Stimulated activated CD4-positive, alpha-beta T cell treated with anti-CD3 and anti-CD28 coated beads, TNF-alpha, amount 100 ng/mL, for 4 hours (primary cell): ENCODE data around the gene PIGV.

ENCODE experiments used
- DNase-seq, 3 experiments: peaks; one replicate each; pipeline ENCODE4 v3.0.0-alpha.2; 2020; ENCODE audit warnings: low read depth in 3 of 3

The PIGV gene

DNA sequence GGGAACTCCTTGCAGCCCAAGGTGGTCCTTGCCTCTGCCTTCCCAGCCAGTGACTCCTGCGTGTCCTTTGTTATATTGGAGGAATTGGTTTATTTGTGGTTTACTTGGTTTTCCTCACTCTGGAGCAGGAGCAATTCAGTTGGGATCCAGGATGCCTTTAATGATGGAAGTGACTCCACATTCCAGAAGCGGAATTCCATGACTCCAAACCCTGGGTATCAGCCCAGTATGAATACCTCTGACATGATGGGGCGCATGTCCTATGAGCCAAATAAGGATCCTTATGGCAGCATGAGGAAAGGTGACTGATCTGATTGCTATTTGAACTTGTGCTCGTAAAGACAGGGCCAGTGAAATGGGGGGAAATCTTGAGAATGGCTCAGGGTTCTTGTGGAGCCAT is 15.1 kb upstream of the PIGV start:
- no peak for DNase-seq

DNA sequence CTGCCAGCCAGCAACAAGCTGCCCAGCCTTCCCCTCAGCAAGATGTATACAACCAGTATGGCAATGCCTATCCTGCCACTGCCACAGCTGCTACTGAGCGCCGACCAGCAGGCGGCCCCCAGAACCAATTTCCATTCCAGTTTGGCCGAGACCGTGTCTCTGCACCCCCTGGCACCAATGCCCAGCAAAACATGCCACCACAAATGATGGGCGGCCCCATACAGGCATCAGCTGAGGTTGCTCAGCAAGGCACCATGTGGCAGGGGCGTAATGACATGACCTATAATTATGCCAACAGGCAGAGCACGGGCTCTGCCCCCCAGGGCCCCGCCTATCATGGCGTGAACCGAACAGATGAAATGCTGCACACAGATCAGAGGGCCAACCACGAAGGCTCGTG is 13.3 kb upstream of the PIGV start:
- DNase-seq = no peak

DNA sequence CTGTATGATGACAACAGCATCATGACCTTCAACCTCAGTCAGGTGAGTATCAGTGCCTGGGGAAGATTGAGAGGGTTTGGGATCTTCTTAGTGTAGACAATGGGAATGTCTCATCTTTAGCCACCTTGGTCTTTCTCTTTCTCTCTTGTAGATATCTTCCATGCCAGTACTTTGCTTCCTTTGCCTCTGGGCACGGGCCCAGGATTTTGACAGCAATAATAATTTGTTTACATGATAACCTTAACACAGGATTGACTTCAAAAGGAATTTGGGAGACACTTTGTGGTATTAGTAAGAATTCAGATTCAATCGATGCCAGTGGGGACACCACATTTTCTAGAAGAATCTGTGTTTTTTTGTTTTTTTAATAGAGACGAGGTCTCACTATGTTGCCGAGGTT is 12.1 kb upstream of the PIGV start:
- no peak for DNase-seq

DNA sequence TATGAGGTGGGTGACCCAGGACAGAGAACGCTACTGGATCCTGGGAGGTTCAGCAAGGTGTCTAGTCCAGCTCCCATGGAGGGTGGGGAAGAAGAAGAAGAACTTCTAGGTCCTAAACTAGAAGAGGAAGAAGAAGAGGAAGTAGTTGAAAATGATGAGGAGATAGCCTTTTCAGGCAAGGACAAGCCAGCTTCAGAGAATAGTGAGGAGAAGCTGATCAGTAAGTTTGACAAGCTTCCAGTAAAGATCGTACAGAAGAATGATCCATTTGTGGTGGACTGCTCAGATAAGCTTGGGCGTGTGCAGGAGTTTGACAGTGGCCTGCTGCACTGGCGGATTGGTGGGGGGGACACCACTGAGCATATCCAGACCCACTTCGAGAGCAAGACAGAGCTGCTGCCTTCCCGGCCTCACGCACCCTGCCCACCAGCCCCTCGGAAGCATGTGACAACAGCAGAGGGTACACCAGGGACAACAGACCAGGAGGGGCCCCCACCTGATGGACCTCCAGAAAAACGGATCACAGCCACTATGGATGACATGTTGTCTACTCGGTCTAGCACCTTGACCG is 8.6 kb upstream of the PIGV start:
- DNase-seq = no peak

DNA sequence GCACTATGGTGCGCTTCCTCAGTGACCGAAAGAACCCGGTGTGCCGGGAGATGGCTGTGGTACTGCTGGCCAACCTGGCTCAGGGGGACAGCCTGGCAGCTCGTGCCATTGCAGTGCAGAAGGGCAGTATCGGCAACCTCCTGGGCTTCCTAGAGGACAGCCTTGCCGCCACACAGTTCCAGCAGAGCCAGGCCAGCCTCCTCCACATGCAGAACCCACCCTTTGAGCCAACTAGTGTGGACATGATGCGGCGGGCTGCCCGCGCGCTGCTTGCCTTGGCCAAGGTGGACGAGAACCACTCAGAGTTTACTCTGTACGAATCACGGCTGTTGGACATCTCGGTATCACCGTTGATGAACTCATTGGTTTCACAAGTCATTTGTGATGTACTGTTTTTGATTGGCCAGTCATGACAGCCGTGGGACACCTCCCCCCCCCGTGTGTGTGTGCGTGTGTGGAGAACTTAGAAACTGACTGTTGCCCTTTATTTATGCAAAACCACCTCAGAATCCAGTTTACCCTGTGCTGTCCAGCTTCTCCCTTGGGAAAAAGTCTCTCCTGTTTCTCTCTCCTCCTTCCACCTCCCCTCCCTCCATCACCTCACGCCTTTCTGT is 7.3 kb upstream of the PIGV start:
- no peak for DNase-seq

DNA sequence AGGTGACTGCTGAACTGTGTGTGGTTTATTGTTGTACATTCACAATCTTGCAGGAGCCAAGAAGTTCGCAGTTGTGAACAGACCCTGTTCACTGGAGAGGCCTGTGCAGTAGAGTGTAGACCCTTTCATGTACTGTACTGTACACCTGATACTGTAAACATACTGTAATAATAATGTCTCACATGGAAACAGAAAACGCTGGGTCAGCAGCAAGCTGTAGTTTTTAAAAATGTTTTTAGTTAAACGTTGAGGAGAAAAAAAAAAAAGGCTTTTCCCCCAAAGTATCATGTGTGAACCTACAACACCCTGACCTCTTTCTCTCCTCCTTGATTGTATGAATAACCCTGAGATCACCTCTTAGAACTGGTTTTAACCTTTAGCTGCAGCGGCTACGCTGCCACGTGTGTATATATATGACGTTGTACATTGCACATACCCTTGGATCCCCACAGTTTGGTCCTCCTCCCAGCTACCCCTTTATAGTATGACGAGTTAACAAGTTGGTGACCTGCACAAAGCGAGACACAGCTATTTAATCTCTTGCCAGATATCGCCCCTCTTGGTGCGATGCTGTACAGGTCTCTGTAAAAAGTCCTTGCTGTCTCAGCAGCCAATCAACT is 6.4 kb upstream of the PIGV start:
- no peak for DNase-seq

DNA sequence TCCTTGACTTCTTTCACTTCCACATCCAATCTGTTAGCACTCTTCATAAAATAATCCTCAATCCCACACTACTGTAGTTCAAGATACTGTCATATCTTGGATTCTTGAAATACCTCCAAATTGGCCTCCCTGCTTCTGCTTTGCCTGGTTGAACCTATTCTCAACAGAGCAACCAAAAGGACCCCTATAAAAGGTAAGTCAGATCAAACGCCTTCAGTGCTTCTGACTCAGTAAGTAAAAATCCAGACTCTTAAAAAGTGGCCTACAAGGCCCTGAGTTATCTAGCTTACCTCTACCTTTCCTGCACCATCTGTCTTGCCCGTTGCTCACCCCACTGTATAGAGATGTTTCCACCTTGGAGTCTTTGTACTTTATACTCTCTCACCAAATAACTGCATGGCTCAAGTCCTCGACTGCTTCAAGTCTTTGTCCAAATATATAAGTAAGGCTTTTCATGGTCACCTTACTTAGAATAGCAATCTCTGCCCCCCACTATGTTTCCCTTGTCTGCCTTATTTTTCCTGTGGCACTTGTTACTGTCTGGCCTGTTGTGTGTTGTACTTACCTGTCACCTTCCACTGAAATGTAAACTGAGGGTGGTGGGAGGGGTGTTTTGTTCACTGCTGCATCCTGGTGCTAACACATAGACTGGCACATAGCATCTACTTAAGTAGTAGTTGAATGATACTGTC is 5.1 kb upstream of the PIGV start:
- no peak for DNase-seq

DNA sequence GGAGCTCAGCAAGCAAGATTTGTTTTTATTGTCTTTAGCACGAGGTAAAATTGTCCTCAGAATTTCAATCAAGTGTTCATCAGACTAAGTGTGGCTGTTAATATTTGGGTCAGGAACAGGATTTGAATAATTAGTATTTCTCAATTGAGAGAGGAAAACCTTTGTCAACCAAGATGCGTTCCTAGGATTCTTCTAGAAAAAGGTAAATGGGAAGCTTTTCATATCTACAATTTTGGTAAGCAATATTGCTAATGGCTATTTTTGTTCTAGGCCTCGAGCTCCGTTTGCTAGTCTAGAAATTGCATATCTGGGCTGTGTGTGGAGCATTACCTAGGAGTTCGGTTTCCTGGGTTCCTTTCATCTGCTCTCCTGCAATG is 4.1 kb upstream of the PIGV start:
- DNase-seq = no peak

DNA sequence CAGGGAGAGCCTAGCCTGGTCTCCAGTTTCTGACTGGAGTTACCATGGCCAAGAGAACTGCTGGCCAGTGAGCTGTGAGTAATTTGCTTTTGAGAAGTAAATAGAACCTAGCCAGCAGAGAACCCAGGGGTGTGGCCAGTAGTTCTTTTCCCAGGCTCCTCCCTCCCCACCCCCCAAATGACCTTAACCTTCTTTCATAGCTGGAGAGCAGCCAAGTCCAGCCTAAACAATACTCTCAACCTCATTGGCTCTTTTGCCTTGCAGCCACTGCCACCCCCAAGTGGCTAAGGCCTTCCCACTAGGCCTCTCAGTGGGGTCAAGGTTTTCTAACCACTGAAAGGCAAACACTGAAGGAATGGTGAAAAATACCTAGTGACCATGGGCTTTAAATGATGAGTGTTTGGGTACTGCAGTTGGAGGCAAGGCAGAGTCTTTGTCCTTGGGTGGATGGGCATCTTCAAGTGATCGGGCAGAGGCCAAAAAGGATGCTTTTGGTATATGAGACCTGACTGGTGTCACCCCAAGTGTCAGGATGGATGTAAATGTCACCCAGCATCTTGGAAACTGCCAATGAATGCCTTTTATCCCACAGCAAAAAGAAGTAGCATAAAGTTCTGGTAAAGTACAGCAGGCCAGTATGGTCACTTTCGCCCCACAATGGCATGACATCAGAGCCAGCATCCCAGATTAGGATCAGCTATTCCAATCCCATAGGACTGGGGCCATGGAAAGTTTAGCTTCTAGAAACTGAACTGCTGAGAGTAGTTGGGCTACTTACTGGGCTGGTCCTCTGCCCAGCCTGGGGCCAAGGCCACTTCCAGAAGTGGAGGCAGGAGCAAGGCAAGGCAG is 3.5 kb upstream of the PIGV start:
- no peak for DNase-seq

DNA sequence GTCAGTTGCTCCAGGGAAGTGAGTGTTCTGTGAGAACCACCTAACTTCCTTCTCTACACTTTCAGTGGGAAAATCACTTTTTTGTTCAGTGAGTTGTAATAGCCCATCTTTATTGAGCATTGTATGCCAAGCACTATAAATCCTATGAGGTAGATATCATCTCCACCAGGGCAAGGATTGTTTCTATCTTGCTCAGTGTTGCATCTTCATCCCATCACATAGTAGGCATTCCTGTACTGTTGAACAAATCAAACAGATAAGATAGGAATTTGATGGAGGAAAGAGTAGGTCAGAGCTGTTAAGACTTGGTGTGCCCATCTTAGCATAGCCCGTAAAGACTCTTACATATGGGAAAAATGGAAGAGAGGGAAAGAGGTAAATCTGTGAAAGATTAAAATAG is 2.9 kb upstream of the PIGV start:
- no peak for DNase-seq

DNA sequence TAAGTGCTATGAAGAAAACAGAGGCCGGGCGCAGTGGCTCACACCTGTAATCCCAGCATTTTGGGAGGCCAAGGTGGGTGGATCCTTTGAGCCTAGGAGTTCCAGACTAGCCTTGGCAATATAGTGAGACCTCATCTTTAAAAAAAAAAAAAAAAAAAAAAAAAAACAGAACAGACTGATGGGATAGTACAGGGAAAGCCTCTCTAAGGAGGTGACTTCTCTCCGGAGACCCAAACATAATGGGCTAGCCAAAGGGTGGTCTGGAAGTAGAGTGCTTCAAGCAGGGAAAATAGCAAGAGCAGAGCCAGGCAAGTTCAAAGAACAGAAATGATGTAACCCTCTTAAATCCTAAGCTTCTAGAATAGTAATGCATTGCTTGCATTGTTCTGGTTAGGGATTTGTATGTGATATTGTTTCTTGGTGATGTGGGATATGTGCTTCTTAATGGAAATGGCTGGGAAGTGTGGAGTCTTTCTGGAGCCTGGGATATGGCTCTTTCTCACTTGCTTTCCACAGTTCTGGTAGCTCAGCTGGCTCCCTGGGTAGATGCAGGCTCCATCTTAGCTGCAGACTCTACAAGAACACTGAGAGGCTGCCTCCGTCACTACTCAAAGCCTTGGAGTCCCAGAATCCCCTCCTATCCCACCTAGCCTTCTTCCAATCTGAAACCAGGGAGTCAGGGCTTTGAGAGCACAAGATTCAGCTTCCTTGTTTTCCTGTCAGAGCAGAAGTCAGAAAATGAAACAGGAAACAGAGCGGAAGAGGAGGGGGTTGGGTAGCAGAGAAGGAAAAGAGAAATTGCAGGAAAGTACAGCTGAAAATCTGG is 1.9 kb upstream of the PIGV start:
- DNase-seq = no peak

DNA sequence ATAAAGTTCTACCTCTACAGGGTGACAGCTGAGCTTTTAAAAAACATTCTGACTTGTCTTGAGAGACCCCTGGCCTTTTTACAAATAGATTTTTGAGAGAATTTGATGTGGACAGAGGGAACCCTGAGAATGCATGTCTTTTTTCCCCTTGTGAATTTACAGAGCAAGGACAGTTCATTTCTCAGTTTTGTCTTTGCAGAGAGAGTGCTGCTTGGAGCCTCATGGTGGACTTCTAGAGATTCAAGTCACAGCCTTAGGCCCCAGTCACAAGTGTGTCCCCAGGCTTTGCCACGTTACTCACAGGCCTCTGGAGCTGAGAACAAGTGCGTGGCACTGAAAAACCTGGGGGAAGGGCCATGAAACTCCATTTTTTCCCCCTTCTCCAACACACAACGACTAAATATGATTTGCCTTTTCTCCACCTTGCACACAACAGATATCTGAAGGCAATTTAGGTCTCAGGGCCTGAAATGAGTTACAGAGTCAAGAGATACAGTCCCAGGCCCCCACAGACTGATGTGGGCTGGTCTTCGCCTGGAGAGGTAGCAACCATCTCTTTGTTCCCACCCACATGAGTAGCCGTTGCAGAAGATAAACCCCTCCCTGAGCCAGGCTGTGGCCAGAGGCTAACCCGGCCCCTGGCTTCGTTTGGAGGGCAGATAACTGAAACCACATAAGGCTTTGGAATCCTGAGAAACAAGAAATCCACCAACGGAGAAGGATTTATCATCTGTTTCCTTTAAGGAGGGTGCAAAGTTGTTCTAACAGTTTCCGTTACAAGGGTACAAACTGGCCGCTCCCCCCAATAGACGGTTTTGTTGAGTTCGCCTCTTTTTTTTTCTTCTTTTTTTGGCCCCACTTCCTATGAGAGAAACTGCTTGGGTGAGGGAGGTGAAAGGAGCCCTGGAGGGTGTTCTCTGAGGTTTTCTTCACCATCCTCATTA is 1.0 kb upstream of the PIGV start:
- no peak for DNase-seq

DNA sequence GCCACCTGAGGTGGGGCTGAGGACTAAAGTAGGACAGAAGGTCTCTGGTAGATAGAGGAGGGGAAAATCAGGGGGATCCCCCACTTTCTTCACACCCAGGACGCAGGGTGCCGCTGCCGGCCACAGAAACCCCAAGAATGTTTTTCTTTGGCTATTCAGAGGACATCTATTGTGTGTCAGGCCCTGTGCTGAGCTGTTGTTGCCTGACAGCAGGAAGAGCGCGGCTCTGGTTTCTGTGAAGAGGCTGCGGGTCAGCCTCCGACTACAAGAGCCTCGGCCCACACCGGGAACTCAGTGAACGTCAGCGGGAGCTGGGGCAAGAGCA is 407 bp upstream of the PIGV start:
- peak in 1 of 3 experiments; percentile 44 for DNase-seq

DNA sequence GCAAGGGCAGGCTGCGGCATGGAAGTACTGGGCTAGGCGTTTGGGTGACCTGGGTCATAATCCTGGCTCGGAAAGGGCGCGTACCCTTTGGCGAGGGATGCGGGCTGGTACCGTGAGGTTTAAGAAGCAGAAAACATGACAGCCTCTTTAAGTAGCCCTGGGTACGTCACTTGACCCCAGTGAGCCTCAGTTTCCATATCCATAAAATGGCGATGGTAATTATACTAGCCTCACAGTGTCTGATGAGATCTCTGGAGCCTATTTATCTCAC is 700 bp downstream of the PIGV start:
- no peak for DNase-seq

DNA sequence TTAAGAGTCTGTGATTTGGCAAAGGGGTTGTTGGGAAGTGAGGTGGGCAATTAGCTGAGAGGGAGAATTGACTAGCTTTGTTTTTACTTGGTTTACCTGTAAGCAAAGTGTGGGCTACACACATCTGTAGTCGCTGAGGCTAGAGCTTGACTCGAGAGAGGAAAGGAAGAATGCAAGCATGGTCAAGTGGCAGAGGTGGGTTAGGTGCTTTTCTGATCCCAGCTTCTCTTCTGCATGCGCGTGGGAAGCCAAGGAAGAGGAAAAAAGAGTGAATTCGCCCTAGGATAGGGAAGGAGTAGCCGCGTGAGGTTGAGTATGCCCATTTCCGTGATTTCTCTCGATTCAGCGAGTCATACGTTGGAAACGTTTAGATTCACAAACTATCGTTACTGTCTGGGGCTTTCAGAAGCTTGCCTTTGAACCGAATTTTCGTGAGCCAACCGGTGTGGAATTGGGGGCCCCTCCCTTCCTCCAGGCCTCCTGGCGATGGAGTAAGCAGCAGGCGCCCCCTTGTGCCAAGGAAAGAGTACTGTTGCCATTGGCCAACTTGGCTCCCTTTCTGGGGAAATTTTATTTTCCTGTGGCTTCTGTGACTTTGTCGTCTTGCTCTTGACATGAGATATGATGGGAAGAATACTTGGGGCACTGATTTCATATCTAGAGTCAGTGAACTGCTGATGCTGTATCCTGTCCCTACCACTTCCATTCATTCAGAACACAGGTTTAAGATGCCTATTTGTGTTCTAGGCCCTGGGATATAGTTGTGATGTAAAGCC is 1.3 kb downstream of the PIGV start:
- peak; percentile 71 to 86 (median 74) for DNase-seq

DNA sequence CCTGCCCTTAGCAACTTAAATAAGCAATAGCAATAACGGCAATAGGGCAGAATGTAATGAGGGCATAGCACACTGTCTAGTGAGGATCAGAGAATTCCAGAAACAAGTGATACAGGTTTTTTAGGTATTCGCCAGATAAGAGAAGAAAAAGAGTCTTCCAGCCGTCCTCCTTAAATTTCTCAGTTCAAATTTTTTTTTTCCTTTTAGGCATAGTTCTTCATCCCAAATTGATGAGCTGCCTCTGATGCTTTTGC is 1.8 kb downstream of the PIGV start:
- DNase-seq = no peak

DNA sequence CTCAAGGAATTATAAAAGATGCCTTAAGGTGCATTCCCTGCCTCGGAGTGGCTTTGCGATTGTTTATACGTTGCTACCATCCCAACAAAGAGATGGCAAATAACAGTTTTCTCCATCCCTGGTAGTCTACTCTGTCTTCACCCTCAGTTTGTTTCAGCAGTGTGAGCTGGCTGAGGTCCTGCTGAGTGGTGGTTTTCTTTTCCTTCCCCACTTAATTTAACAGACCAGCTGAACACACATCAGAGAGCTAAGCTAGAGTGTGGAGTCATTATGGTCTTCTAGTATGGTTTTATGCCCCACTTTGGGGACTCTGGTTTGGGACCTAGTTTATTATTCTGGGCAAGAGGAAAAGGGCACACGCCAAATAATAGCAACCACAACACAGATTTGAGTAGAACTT is 2.2 kb downstream of the PIGV start:
- no peak for DNase-seq

DNA sequence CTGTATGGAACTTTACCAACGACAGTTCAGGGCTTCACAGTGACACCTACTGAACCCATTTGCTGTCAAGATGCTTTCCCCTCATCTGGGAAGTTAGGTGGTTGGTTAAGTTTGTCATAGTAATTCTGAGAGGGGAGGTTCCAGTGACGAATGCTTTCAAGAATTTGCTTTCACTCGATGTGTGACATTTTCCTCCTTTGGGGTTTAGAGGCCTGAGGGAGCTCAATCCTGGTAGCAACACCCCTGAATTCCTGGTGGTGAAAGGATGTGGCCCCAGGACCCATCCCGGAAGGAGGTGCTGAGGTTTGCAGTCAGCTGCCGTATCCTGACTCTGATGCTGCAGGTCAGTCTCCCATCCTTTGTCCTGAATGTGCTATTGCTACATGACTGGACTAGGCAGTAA is 2.8 kb downstream of the PIGV start:
- no peak for DNase-seq

DNA sequence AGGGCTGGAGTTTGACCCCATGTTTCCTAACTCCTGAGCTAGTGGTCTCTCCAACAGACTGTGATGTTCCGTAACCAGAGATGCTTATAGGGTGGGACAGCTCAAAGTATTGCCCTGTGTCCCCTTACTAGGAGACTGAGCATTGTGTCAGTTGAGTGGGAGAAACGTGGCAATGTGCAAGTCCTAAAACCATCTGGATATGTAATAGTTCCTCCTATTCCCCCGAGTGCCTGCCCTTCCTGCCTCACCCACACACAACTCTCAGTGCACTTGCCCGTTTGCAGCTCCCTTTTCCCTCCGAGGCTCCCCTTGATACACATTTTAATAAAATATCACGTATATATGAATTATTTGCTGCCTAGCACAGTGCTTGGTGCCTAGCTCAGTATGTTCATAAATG is 3.4 kb downstream of the PIGV start:
- DNase-seq = no peak

DNA sequence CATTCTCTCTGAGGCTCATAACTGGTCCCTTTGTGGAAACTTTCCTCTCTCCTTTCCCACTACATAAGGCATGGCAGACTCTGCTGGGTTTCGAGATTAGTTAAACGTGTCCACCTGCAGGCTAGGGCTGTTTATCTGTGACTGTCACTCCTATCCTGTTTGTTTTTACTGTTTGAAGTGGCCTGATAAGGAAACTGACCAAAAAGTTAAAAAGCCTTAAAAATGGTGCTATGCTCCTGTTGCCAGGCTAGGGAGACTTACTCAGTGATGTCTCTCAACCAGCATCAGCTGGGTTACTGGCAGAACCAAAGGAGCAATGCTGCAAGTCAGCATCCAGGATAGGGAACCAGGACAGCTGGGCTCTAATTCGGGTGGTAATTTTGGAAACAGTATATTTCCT is 3.9 kb downstream of the PIGV start:
- no peak for DNase-seq
